ENCODE data around the gene USP4.

Gene USP4

DNA sequence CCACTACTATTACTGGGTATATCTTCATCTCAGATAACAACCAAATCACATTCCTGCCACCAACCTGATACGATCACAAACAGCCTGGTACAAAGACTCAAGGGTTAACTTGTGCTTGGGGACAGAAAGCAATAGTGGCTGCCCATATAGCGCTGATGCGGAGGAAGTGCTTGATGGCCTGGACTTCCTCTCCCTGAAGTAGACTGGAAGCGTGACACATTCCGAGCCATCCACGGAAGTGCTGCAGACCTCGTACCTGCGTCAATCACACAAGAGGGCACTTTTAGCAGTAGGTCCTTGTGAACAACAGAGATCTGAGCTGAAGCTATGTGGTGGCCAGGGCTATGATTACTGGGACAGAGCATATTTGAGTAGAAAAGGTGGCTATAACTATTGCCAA, 45.5 kb downstream of the USP4 start:
- DNase-seq: no peak

DNA sequence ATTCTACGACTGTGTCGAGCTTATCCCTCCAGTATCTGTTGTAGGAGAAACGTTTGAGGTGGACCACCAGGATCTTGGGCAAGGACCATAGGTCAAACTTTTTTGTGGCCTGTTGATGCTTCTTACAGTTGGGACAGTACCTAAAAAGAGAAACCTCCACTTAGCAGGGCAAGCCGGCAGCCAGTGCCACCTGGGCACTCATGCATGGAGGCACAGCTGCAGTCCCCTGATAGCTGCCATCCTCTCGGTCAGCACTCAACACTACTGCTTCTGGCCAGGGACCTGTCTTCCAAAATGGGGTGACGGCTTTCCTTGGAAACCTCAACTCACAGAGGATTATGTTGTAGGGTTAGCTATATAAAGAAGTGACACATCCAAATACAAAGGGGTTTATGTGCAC, 55.9 kb downstream of the USP4 start:
- DNase-seq: no peak

DNA sequence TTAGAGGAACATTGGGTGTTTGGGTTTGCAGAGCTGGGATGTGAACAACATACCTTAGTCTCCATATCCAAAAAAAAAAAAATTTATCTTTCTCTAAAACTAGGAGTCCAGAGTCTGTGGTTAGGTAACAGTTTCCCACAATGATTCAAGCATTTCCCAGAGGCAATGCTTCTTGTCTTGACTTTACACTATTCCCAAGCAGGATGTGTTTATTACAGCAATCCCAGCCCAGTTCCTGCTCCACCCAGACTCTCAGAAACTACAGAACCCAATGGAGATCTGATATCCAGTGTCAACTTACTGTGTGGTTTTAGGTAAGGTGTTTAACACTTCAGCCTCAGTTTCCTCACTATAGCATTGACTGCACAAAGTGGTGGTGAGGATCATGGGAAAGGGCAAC, 60.5 kb downstream of the USP4 start:
- no peak for DNase-seq

DNA sequence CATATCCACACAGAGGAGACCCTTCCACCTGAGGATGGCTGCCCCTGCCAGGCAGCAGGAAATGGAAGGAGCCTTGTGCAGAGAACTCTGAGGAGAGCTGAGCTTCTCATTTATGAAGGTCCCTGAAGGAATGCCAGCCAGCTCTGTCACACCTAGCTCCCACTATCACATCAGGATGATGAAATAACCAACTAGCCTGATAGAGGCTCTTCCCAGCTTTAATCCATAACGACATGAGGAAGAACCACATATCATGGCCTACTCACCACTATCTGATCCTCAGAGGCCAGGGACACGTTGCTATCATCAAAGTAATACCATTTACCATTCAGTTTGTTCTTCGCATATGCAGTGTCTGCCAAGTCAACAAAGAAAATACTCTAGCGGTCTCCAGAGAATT, 61.3 kb downstream of the USP4 start:
- DNase-seq: no peak

DNA sequence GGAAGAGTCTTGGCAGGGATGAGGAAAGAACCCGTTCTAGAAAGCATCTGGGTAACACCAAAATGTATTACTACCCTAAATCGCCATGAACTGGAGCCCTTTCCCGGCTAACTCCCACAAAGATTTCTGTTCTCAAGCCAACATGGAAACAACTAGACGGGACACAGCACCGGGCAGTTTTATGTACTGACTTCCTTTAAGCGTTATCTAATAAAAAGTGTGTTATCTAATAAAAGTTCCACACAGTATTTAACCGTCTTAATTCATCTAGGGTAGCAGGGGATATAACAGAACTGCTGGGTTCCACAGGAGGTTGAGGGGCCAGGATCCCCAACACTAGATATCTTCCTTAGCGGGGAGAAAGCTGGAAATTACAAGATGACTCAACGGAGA, 62.5 kb downstream of the USP4 start:
- no peak for DNase-seq

DNA sequence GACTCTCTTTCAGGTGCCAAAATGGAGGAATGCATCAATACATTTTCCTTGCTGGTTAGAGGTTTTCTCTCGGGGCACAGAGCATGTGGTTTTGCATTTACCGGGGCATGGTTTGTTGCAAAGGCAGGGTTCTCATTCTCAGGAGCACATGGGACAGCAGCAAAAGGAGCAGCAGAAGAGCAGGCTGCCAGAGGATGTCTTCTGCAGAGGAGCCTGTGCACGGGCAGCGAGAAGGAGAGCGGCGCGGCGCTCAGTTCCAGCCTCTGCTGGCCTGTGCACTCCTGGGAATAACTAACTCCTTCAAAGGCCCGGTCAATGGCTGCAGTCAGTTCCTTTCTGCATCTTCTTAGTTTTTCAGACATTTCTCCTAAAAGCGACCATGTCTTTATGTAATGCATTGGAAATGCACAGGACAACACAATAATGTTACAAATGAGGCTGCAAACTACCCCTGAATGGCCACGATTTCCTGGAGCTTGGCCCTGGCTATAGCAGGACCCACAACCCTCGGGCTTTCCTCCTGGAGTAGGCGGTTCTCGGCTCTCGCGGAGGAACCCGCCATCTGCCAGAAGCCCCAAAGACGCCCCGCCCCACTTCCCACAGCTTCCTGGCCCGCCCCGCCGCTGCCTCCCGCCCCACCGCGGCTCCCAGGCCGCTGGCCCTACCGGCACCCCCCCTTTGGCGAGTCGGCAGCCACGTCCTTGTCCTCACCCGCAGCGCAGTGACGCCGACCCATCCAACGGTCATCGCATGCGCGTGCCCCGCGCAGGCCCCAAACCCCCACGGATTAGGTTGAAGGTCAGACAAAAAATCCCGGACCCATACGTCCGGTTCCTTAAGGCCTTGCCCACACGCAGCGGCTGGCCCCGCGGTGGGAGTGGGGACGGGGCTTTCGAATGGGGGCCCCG, 63.1 kb downstream of the USP4 start, which contains the start of gene C3orf62:
Gene C3orf62 (minus strand): TSS at position 758 of the 908 bp plus-strand sequence. CDS start 360 bp downstream, at position 398.
- peak; percentile 66 for DNase-seq

DNA sequence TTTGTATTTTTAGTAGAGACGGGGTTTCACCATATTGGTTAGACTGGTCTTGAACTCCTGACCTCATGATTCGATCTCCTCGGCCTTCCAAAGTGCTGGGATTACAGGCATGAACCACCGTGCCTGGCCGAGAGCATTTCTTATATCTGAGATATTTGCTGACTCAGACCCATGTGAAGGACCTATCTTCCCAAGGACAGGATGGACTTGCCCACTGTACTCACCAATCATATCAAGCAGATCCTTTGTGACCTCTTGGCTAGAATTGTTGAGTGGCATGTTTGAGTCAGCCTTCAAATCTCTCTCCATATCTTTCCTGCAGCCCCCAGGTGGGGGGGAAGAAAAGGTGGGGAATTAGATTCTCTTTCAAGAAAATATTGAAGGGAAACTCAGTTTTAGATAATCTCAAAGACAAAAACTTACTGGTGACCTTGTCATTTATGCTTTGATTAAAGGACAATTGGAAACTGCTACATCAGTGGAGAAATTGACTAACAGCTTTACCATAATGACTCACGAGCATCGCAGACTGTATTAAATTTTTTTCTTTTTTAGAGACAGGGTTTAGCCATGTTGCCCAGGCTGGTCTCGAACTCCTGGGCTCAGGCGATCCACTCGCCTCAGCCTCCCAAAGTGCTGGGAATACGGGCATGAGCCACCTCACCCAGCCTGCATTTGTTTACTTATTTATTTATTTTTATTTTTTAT, 65.9 kb downstream of the USP4 start:
- DNase-seq: no peak

DNA sequence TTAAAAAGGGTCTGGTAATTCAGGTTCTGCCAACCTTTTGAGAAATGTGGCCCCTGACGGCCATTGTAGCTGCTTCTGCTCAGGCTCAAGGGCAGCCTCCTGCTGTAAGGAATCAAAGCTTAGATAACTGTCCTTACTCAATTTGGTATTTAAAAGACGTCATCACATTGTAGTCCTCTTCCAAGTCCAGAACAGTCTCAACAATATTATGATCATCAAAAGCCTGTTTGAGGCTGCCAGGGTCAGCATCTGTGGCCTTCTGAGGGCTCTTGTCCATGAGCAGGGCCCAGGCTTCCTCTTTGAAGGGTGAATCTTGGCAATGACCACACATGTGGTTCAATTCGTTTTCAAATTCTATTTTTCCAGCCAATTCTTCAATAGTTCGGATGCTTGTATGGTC, 68.8 kb downstream of the USP4 start:
- DNase-seq: no peak

DNA sequence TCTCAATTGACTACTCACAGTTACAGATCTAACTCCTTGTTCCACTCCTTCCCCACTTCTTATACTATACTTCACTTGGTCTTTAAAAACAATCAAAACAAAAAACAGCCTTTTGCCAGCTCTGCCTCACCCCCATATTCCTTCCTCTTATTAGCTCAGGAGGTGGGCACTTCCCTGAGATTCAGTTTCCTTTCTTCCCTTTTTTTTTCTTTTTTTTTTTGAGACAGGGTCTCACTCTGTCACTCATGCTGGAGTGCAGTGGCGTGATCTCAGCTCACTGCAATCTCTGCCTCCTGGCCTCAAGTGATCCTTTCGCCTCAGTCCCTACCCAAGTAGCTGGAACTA, 69.7 kb downstream of the USP4 start:
- no peak for DNase-seq

DNA sequence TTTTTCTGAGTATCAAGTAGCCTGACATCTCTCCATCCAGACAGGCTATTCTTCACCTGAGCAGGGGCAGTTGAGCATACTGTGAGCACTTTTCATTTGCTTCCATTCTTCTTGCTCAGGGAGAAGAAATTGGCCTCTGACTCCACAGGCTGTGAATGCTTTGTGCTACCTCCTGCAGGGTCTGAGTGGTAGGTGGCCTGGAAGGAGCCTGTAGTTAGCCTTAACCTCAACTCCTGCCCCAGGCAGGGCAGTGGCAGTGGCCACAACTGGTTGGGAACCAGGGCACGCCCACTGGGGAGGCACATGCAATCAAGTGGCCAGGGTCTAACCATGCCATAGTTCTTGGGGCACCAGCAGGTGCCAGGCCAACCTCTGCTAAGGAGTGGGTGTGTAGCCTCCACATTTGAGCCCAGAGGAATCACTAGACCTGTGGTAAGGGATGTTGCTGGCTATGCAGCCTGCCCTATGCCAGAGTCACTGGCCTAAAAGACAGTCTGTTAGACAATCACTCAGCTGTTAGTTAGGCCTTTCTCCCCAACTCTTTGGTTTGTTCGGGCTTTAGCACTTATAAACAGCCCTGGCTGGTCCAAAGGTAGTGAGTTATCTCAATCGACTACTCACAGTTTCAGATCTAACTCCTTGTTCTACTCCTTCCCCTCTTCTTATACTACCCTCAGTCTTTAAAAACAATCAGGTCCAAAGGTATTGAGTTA, 70.3 kb downstream of the USP4 start:
- no peak for DNase-seq

DNA sequence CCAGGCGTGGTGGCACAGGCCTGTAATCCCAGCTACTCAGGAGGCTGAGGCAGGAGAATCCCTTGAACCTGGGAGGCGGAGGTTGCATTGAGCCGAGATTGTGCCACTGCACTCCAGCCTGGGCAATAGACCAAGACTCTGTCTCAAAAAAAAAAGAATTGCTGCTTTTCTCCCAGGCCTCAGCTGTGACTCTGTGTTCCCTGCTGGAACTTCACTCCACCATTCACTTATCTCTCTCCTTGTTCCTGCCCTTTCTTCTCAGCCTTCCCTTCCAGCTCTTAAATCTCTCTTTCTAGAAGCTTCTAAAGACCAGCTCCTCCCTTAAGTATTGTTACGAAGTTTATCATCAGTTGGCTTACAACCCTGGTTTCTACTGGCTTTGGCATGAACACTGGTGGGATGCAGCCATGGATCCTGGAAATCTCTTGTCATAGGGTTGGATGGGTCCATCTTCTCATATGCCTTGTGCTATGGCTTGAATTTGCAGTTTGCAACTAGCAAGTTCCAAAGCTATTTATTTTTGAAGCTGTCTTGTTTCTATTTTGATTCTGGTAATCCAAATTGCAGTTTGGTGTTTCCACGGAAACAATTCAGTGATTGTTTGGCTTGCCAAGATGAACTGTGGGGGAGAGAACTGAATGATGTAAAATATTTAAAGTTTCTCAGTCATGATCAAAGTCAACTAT, 73.3 kb downstream of the USP4 start:
- no peak for DNase-seq

DNA sequence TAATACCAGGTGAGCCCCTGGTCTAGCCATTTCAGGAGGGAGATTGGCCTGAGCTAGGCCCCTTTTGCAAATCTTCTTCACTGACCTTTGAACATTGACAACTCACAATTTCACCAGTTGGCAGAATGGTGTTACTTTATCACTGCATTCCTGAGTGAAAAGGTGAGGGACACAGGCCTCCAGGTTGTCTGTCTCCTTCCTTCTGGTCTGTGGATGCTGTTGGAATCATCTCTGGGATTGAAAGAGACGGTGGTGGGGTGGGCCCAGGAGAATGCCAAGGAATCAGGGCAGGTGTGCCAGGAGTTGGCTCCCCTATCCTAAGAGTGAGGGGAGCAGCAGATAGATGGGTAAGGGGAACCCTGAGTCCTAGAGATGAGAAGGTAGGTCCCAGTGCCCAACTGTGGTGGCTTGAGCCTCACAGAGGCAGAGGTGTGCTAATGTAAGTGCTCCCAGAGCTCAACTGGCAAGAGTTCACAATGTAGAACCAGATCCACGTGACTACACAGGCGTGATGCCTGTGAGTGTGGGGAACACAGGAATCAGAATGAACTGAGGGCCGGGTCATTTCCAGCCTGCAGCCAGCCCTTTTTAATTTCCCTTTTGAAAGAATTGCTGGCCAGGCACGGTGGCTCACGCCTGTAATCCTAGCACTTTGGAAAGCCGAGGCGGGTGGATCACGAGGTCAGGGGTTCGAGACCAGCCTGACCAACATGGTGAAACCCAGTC, 74.0 kb downstream of the USP4 start:
- DNase-seq: no peak

DNA sequence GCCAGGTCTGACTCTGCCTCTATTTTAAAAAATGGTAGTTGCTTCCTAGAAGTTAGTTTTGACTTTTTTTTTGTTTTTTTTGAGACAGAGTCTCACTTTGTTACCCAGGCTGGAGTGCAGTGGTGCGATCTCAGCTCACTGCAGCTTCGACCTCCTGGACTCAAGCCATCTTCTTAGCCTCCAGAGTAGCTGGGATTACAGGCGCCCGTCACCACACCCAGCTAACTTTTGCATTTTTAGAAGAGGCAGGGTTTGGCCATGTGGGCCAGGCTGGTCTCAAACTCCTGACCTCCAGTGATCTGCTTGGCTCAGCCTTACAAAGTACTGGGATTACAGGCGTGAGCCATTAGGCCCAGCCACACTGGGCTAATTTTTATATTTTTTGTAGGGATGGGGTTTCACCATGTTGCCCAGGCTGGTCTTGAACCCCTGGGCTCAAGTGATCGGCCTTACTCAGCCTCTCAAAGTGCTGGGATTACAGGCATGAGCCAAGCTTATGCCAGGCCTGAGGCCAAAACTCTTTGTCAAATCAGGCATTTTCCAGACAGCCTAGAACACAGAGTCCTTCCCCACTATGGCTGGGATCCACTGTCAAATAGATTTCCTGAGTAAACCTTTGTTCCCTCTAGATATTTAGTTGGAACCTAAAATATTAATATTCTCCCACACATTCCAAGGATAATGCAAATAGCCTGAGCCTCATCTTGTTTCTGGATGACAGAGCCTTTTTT, 76.5 kb downstream of the USP4 start:
- DNase-seq: no peak

DNA sequence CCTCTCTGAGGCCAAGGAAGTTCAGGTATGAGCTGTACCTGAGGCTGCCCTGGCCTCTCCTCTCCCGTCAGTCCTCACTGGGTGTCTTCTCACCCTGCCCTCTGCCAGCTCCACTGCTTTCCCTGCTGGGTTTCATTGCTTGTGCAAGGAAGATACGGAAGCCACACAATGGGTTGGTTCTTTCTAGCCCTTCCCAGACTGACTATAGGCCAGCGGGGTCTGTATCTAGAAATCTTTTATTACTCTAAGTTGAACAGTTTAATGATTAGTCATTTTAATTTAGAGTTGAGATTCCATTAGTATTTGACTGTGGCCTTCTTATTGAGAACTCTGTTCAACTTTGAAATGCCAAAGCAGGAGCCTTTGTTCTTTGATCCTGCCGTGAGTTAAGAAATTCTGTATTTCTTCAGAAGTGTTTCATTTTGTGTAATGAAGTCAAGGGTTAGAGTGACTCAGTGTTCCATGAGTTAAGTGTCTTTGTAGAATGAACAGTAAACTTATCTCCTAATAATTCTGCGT, 79.0 kb downstream of the USP4 start:
- DNase-seq: no peak

DNA sequence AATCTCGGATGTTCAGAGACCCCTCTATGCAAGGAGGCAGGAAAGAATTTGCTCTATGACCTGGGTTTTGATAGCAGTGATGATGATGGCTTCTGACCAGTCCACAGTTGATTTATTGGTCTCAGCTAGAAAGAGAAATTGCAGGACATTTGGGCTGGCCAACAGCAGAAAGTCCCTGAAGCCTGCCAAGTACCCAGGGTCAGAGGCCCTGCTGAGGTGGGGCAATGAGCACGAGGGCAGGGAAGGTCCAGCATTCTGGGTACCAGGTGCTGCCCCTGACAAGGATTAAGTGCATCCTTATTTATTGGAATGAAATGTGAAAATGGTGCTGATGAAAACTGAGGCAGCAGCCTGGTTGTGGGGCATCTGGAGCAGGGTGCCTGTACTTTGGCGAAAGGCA, 82.7 kb downstream of the USP4 start:
- no peak for DNase-seq

DNA sequence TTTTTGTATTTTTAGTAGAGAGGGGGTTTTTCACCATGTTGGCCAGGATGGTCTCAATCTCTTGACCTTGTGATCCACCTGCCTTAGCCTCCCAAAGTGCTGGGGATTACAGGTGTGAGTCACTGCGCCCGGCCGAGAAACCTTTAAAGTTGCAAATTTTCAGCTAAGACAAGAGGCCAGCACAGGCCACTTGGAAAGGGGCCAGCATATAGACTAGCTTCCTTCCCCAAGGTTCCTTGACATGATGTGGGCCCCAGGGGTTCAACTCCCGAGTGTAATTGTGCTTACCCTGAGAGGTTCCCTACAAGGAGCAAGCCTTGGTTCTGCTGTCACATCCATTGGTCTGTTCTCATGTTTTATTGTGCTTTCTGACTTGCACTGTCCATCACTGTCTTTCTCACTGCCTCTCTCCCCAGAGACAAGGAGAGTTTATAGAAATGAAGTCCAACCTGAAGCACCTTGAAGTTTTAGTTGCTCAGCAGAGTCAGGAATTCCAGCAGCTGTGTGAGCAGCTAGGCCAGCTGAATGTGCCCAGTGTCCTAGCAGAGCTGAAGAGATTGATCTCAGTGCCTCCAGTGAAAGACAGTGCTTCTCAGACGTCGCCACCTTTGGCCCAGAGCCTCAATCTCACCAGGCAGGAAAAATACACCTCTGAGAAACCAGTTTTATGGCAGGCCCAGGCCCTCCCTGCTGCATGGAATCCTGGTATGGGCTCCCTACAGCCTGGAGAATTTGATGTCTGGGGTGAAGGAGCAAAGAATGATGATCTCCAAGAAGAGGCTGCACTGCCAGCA, 83.9 kb downstream of the USP4 start:
- no peak for DNase-seq

DNA sequence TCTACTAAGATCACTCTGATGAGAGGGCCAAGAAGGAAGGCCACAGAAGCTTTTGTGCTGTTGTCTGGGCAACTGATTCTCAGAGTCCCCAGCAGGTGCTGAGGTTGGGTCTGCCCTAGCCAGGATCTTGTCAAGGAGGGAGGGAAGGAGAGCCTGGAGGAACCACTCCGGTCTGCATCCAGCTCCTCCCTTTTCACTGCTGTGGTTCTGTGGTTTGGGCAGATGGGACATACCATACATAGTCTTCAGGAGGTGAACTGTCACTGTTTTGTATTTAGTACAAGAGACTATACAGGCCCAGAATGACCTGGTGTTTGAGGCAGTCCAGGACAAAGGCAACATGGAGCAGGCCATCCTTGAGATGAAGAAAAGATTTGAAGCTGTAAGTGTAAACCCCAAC, 84.7 kb downstream of the USP4 start:
- DNase-seq: no peak

DNA sequence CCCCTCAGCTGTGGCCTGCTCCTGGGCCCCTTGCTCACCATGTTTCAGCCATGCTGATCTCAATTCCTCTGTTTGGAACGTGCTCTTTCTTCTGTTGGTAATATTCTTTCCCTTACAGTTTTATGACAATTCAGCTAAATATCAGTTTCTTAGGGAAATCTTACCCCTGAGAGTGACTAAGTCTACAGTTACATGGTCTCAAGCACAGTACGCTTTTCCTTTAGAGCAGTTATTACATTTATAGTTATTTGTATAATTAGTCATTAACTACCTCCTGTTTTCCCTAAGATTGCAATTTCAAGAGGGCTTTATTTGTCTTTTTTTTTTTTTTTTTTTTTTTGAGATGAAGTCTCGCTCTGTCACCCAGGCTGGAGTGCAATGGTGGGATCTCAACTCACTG, 86.3 kb downstream of the USP4 start:
- DNase-seq: no peak

DNA sequence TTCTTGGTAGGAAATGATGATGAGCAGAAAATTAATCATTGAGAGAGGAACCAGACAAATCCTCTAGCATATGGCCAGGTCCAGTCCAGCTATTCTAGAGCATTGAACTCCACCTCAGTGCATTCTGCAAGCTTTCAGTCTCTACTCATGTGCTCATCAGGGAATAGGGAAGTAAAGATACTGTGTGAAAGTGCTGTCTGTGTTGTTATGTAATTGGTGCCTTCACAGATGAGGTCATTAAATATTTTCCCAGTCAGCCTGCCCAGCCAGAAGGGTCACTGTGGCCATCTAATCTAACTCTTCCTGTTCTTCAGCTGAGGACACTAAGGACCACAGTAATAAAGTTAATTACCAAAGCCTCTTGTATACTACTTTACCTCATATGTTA, 91.0 kb downstream of the USP4 start:
- no peak for DNase-seq

DNA sequence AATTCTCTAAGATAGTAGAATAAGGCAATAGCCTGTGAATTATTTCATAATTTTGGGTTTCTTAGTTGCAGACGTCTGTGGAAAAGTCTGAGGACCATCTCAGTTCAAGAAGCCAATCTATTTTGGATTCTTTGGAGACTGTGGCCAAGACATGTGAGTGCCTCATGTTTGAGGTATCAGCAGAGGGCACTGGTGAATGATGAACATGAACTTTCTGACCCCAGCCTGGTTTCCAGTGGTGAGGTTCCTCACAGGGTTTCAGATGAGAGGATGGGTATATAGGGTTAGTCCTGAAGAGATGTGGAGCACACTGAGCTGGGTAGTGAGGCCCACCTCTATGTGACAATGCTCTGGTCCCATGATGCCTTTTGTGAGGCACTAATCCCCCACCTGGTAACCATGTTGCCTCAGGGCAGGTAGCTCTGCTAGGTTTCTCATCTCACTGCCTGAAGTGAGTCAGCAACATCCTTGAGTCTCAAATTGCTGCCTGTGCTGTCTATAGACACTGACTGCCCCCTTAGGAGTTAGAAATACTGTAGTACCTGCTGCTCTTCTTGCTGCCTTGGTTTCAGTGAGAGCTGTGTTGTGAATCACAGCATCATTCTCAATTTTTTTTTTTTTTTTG, 95.2 kb downstream of the USP4 start:
- DNase-seq: no peak
